Spleen (tissue), 13 donors: ENCODE results near the gene ZNF253. TPM values are rescaled to one million over a fixed set of nuclear protein-coding genes. Genes with fewer than 3 reads are reported as not detected.

ENCODE experiments used
- DNase-seq: peaks from one replicate; pipeline ENCODE4 v3.0.0-alpha.2; 2020
- H3K27ac ChIP-seq, 8 donors: fragments of 200-600 bp; sonication (generic) in 7 of 8; 1 replicate in 4 of 8; 2 replicates in 4 of 8; pipeline versions ENCODE4 v1.5.0 to v1.8.0; 2016 to 2021; ENCODE audit warnings: inconsistent platforms in 4 of 8, mild to moderate bottlenecking in 4 of 8, moderate library complexity in 1 of 8
- H3K27me3 ChIP-seq, 7 donors: fragments of 200-600 bp; sonication (generic) in 6 of 7; replicated peaks in 1 of 7; 1 replicate in 4 of 7; 2 replicates in 3 of 7; pipeline versions ENCODE4 v1.5.0 to v1.8.0; 2016 to 2021; ENCODE audit warnings: inconsistent platforms in 3 of 7, mild to moderate bottlenecking in 1 of 7
- H3K36me3 ChIP-seq, 6 donors: fragments of 200-600 bp; sonication (generic) in 5 of 6; 1 replicate in 4 of 6; 2 replicates in 2 of 6; pipeline versions ENCODE4 v1.5.0 to v1.8.0; 2016 to 2021; ENCODE audit warnings: inconsistent platforms in 2 of 6
- H3K4me1 ChIP-seq, 6 donors: fragments of 200-600 bp; sonication (generic) in 5 of 6; 1 replicate in 3 of 6; 2 replicates in 3 of 6; pipeline versions ENCODE4 v1.5.0 to v1.8.0; 2016 to 2021; ENCODE audit warnings: inconsistent platforms in 3 of 6
- H3K4me3 ChIP-seq, 8 donors: fragments of 200-600 bp; sonication (generic) in 7 of 8; 1 replicate in 4 of 8; 2 replicates in 4 of 8; pipeline versions ENCODE4 v1.5.0 to v1.8.0; 2016 to 2021; ENCODE audit warnings: inconsistent platforms in 4 of 8, mild to moderate bottlenecking in 4 of 8, moderate library complexity in 2 of 8
- H3K9me3 ChIP-seq, 8 donors: fragments of 200-600 bp; sonication (generic) in 7 of 8; 1 replicate in 4 of 8; 2 replicates in 4 of 8; pipeline versions ENCODE4 v1.5.0 to v1.8.0; 2016 to 2021; ENCODE audit warnings: inconsistent platforms in 4 of 8
- CTCF ChIP-seq, 11 experiments: fragments of 200-600 bp in 7 of 11; fragments of 450-650 bp in 4 of 11; sonication (generic) in 4 of 11; IDR thresholded peaks in 8 of 11; conservative IDR thresholded peaks in 3 of 11; 1 replicate in 7 of 11; 2 replicates in 4 of 11; pipeline versions ENCODE4 v1.4.0 to v1.8.0; 2016 to 2021; ENCODE audit warnings: antibody characterized with exemption in 11 of 11, inconsistent platforms in 4 of 11, mild to moderate bottlenecking in 1 of 11
- POLR2A ChIP-seq, 3 donors: fragments of 450-650 bp; IDR thresholded peaks; one replicate each; pipeline ENCODE4 v1.5.1; 2017; ENCODE audit warnings: antibody characterized with exemption in 3 of 3, mild to moderate bottlenecking in 1 of 3
- POLR2AphosphoS5 ChIP-seq, 3 donors: sonication (generic); formaldehyde crosslinking; IDR thresholded peaks; one replicate each; pipeline ENCODE4 v1.5.1; 2017; ENCODE audit warnings: antibody characterized with exemption in 3 of 3
- WGBS, 5 donors: extraction: QIAGEN DNeasy Blood & Tissue Kit in 3 of 5; methylation state at CpG; one replicate each; pipeline versions ENCODE4 v1.1.5 to v1.1.7; 2013 to 2018; 5-methylcytosine and 5-hydroxymethylcytosine counted together
- intact Hi-C: fragments of 100-400 bp; cut with DNase I; formaldehyde crosslinking; loops from one replicate; pipeline ENCODE4 v1.15.0; 2023; ENCODE audit warnings: low total_unique reads
- long read RNA-seq, 2 donors: transcript quantifications; one replicate each; lab custom pipeline, GENCODE V29; 2026
- polyA plus RNA-seq, 3 donors: library from polyadenylated mRNA; stranded (reverse); fragments of 200-250 nt; gene quantifications; one replicate each; pipeline ENCODE4 v1.2.1, GENCODE V29; 2013
- total RNA-seq, 7 donors: library from RNA; depleted of rRNA in 3 of 7; stranded (reverse); fragments of >200 nt in 3 of 7; fragmentation: NEBNext Ultra II Directional in 4 of 7; extraction: Animal tissue kit (Norgen Biotek cat#: 25700) in 4 of 7; gene quantifications; one replicate each; pipeline versions ENCODE4 v1.1.0 to v1.2.1, GENCODE V29; 2016 to 2021
- donor health status: healthy with polysubstance abuse.
- donor health status: DM: no; HTN: no; CAD: no; lungs with moderate emphysema.
- donor health status: DM: no; HTN: no; CAD: no.
- donor health status: Bipolar disorder and iron deficiency.
- donor health status: healthy.
- donor health status: DM: no; HTN: no; CAD: no.
- donor health status: DM: yes; HTN: yes; CAD: no.

ZNF253 gene
- total RNA-seq (10 to 100 TPM in 6 of 7 donors, 1 to 10 TPM in 1; 9.8 to 34.8 (median 17.1) TPM), polyA plus RNA-seq (1 to 10 TPM; 4.0 to 6.8 (median 5.9) TPM)
- long read RNA-seq, donor 1, transcript ZNF253-203 (4 exons, 3,519 nt): major isoform, 5 of 7 reads
- long read RNA-seq, donor 1, partial matches to known transcripts: 0 of 7 reads
- long read RNA-seq, donor 1, other reads (novel, unspliced or antisense): 0 of 7 reads
- long read RNA-seq, donor 2, partial matches to known transcripts: 0 of 2 reads
- long read RNA-seq, donor 2, other reads (novel, unspliced or antisense): 0 of 2 reads

- peaks cover 7 to 51% (median 28%) of the 10 kb centered on the region in 6 donors for H3K4me1 ChIP-seq
- H3K4me3 ChIP-seq: peak within 1 kb of the TSS; percentile 78 to 94 (median 82)
- peaks cover 0 to 1% (median 0%) of the 10 kb centered on the region in 7 donors for H3K27me3 ChIP-seq
- 0 to 1% (median 0%) methylated on average over 38 to 43 of the region's 43 CpGs for WGBS, 5 donors
- intact Hi-C loops: no loop called here
- peak within 1 kb of the TSS; percentile 87 to 99 (median 95) for H3K27ac ChIP-seq
- peaks cover 0 to 53% (median 13%) of the 10 kb centered on the region in 8 donors for H3K9me3 ChIP-seq
- TF ChIP-seq POLR2AphosphoS5 (IDR thresholded peaks at IDR 0.05) (peak; percentile 84 to 97 (median 96)), POLR2A (IDR thresholded peaks at IDR 0.05) (peak; percentile 49 to 96 (median 87)), CTCF (IDR thresholded peaks at IDR 0.05 in 8 of 11, conservative IDR thresholded peaks at IDR 0.05 in 3 of 11) (no peak)
- peak; percentile 96 for DNase-seq
- H3K36me3 ChIP-seq: peaks cover 0 to 5% (median 0%) of the 10 kb centered on the region in 6 donors
These were observed at the start of gene ZNF253 for GRCh38 chr19:19865750-19866610. Gene ZNF253 (plus strand): TSS chr19:19865882. CDS start chr19:19865997, 115 bp downstream.

DNA sequence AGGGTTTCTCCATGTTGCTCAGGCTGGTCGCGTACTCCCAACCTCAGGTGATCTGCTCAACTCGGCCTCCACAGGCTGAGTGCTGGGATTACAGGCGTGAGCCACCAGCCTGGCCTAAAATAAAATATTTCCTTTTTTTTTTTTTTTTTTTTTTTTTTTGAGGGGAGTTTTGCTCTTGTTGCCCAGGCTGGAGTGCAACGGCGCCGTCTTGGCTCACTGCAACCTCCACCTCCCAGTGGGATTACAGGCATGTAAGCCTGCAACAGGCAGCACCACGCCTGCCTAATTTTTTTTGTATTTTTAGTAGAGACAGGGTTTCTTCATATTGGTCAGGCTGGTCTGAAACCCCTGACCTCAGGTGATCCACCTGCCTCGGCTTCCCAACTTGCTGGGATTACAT is 49.0 kb upstream of the ZNF253 start:
- Histone ChIP-seq H3K9me3 (peaks cover 0 to 88% (median 63%) of the 10 kb centered on the region in 8 donors), H3K4me1 (peaks cover 10 to 73% (median 44%) of the 10 kb centered on the region in 6 donors), H3K27ac (no peak overlapping the region), H3K27me3 (no peaks in the 10 kb centered on the region), H3K4me3 (no peak overlapping the region), H3K36me3 (peaks cover 0 to 81% (median 11%) of the 10 kb centered on the region in 6 donors)
- WGBS, 5 donors: 89 to 97% (median 92%) methylated on average over 9 of the region's 9 CpGs
- TF ChIP-seq POLR2A (IDR thresholded peaks at IDR 0.05): no peak
- no peak for TF ChIP-seq POLR2AphosphoS5 (IDR thresholded peaks at IDR 0.05)
- TF ChIP-seq CTCF (IDR thresholded peaks at IDR 0.05 in 8 of 11, conservative IDR thresholded peaks at IDR 0.05 in 3 of 11): no peak
- intact Hi-C loops: no loop called here
- no peak for DNase-seq

DNA sequence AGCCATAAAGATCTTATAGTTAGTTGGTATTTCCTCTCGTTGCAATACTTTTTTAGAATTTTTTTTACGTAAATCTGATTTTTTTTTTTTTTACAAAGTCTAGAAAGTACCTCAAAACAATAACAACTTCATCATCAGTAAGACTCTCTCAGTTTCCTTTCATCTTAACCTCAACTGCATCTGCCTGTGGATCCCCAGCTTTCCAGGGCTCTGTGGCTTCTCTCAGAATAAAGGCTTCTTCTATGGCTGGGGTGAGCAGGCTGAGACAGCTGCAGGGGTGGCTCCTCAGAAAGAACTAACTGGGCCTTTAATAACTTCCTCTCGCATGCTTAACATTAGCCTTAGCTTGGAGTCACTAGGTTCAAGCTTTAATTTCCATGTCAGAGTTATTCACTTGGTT is 48.3 kb upstream of the ZNF253 start:
- Histone ChIP-seq H3K4me1 (peaks cover 14 to 72% (median 48%) of the 10 kb centered on the region in 6 donors), H3K27ac (peak overlapping the region in 2 of 8 donors; percentile 34 to 66), H3K4me3 (no peak overlapping the region), H3K9me3 (peaks cover 0 to 81% (median 58%) of the 10 kb centered on the region in 8 donors), H3K27me3 (no peaks in the 10 kb centered on the region), H3K36me3 (peaks cover 0 to 76% (median 11%) of the 10 kb centered on the region in 6 donors)
- 61 to 86% (median 74%) methylated on average over 3 of the region's 3 CpGs for WGBS, 5 donors
- intact Hi-C loops: no loop called here
- TF ChIP-seq POLR2AphosphoS5 (IDR thresholded peaks at IDR 0.05): no peak
- no peak for TF ChIP-seq POLR2A (IDR thresholded peaks at IDR 0.05)
- no peak for TF ChIP-seq CTCF (IDR thresholded peaks at IDR 0.05 in 8 of 11, conservative IDR thresholded peaks at IDR 0.05 in 3 of 11)
- DNase-seq: no peak
